GM23338 (cell line): Measurements from ENCODE around the gene ENOX1. TPM values are rescaled to one million over a fixed set of nuclear protein-coding genes. Genes with fewer than 3 reads are reported as not detected.

Source experiments
- ATAC-seq: fragments of 200-7000 bp; cut with Tn5 transposase; 3 replicates; pipeline ENCODE4 v1.9.1; 2020
- DNase-seq: peaks from one replicate; pipeline ENCODE4 v3.0.0-alpha.2; 2015; ENCODE audit warnings: low spot score
- H2AFZ ChIP-seq: fragments of 200-600 bp; sonication (generic); 2 replicates; pipeline ENCODE4 v1.8.0; 2016; ENCODE audit warnings: antibody characterized with exemption, mild to moderate bottlenecking, moderate library complexity
- H3F3A ChIP-seq: fragments of 200-600 bp; sonication (generic); replicated peaks from 2 replicates; pipeline ENCODE4 v1.8.0; 2017; ENCODE audit warnings: antibody characterized with exemption, mixed run types, low read depth
- H3K27ac ChIP-seq: fragments of 200-600 bp; sonication (generic); 2 replicates; pipeline ENCODE4 v1.6.1; 2016; ENCODE audit warnings: low read depth
- H3K27me3 ChIP-seq: fragments of 200-600 bp; sonication (generic); 2 replicates; pipeline ENCODE4 v1.8.0; 2016; ENCODE audit warnings: mild to moderate bottlenecking, mixed run types, moderate library complexity; ENCODE audit not compliant: insufficient read depth
- H3K36me3 ChIP-seq: fragments of 200-600 bp; sonication (generic); 2 replicates; pipeline ENCODE4 v1.8.0; 2016; ENCODE audit warnings: mild to moderate bottlenecking; ENCODE audit not compliant: insufficient read depth
- H3K4me1 ChIP-seq: fragments of 200-600 bp; sonication (generic); 2 replicates; pipeline ENCODE4 v1.8.0; 2016; ENCODE audit warnings: mild to moderate bottlenecking, moderate library complexity; ENCODE audit not compliant: insufficient read depth
- H3K4me2 ChIP-seq: fragments of 200-600 bp; sonication (generic); 2 replicates; pipeline ENCODE4 v1.7.1; 2017; ENCODE audit warnings: mixed run types
- H3K4me3 ChIP-seq: fragments of 200-600 bp; sonication (generic); 2 replicates; pipeline ENCODE4 v1.6.1; 2016; ENCODE audit warnings: mixed run types
- H3K79me2 ChIP-seq: fragments of 200-600 bp; sonication (generic); replicated peaks from 2 replicates; pipeline ENCODE4 v1.8.0; 2017; ENCODE audit warnings: mild to moderate bottlenecking; ENCODE audit not compliant: insufficient read depth
- H3K9me2 ChIP-seq: fragments of 200-600 bp; sonication (generic); 2 replicates; pipeline ENCODE4 v1.8.0; 2017; ENCODE audit not compliant: insufficient read depth
- H4K20me1 ChIP-seq: fragments of 200-600 bp; sonication (generic); replicated peaks from 2 replicates; pipeline ENCODE4 v1.8.0; 2017; ENCODE audit warnings: mild to moderate bottlenecking; ENCODE audit not compliant: insufficient read depth
- H3K27ac Mint-ChIP-seq: 2 replicates; pipeline ENCODE4 v1.8.0; 2020; ENCODE audit warnings: inconsistent platforms, mild to moderate bottlenecking, moderate library complexity, mixed read lengths
- H3K27me3 Mint-ChIP-seq: 3 replicates; pipeline ENCODE4 v1.8.0; 2022; ENCODE audit warnings: low read depth, mild to moderate bottlenecking, moderate library complexity, mixed read lengths, inconsistent platforms; ENCODE audit not compliant: insufficient read depth, poor library complexity
- H3K36me3 Mint-ChIP-seq: 3 replicates; pipeline ENCODE4 v1.8.0; 2021; ENCODE audit warnings: low read depth, mild to moderate bottlenecking, inconsistent platforms, moderate library complexity, mixed read lengths
- H3K4me1 Mint-ChIP-seq: 3 replicates; pipeline ENCODE4 v1.8.0; 2020; ENCODE audit warnings: mild to moderate bottlenecking, inconsistent platforms, mixed read lengths
- H3K4me3 Mint-ChIP-seq: 3 replicates; pipeline ENCODE4 v1.8.0; 2021; ENCODE audit warnings: moderate library complexity, mild to moderate bottlenecking, inconsistent platforms, mixed read lengths
- H3K9me3 Mint-ChIP-seq: 3 replicates; pipeline ENCODE4 v1.8.0; 2020; ENCODE audit warnings: moderate library complexity, mild to moderate bottlenecking, inconsistent platforms, mixed read lengths
- CREB1 ChIP-seq: fragments of 250-450 bp; sonication (Bioruptor Pico); IDR thresholded peaks from 2 replicates; pipeline ENCODE4 v1.5.0; 2020; ENCODE audit warnings: low read depth, mild to moderate bottlenecking, moderate library complexity
- CTCF ChIP-seq, 2 experiments: fragments of 200-600 bp in 1 of 2; sonication (generic) in 1 of 2; conservative IDR thresholded peaks; 2 replicates each; pipeline versions ENCODE4 v1.5.1 to v1.6.1; 2016 to 2017; ENCODE audit warnings: antibody characterized with exemption in 2 of 2, low read depth in 2 of 2, mild to moderate bottlenecking in 2 of 2, moderate library complexity in 1 of 2
- ETS1 ChIP-seq: IDR thresholded peaks from 2 replicates; pipeline ENCODE4 v1.6.1; 2016; ENCODE audit warnings: antibody characterized with exemption
- EZH2 ChIP-seq: fragments of 200-600 bp; sonication (generic); IDR thresholded peaks from one replicate; pipeline ENCODE4 v1.8.0; 2017; ENCODE audit warnings: antibody characterized with exemption, mild to moderate bottlenecking, low read depth; ENCODE audit not compliant: unreplicated experiment
- EZH2phosphoT487 ChIP-seq: fragments of 200-600 bp; sonication (generic); IDR thresholded peaks from one replicate; pipeline ENCODE4 v1.8.1; 2018; ENCODE audit warnings: antibody characterized with exemption; ENCODE audit not compliant: unreplicated experiment
- JUNB ChIP-seq: IDR thresholded peaks from one replicate; pipeline ENCODE4 v1.6.1; 2016; ENCODE audit warnings: antibody characterized with exemption; ENCODE audit not compliant: unreplicated experiment
- NANOG ChIP-seq: IDR thresholded peaks from 2 replicates; pipeline ENCODE4 v1.6.1; 2016; ENCODE audit warnings: antibody characterized with exemption, borderline replicate concordance
- POLR2AphosphoS5 ChIP-seq: IDR thresholded peaks from 2 replicates; pipeline ENCODE4 v1.6.1; 2016; ENCODE audit warnings: antibody characterized with exemption, low read depth
- REST ChIP-seq: IDR thresholded peaks from one replicate; pipeline ENCODE4 v1.6.1; 2018; ENCODE audit warnings: antibody characterized with exemption; ENCODE audit not compliant: unreplicated experiment
- STAT1 ChIP-seq: IDR thresholded peaks from one replicate; pipeline ENCODE4 v1.6.1; 2016; ENCODE audit warnings: antibody characterized with exemption; ENCODE audit not compliant: unreplicated experiment
- ZNF114 ChIP-seq: fragments of 250-450 bp; sonication (Bioruptor Pico); IDR thresholded peaks from 2 replicates; pipeline ENCODE4 v1.5.0; 2020; ENCODE audit warnings: mild to moderate bottlenecking, moderate library complexity
- ZNF331 ChIP-seq: fragments of 250-450 bp; sonication (Bioruptor Pico); IDR thresholded peaks from 2 replicates; pipeline ENCODE4 v1.5.0; 2020; ENCODE audit warnings: low read depth, mild to moderate bottlenecking, moderate library complexity
- ZNF462 ChIP-seq: fragments of 250-450 bp; sonication (Bioruptor Pico); IDR thresholded peaks from 2 replicates; pipeline ENCODE4 v1.5.0; 2020; ENCODE audit warnings: mild to moderate bottlenecking, moderate library complexity
- polyA plus RNA-seq: library from polyadenylated mRNA; unstranded; fragments of >200 nt; fragmentation: Nextera tagmentation; extraction: Ambion mirVana; gene quantifications from 2 replicates; pipeline ENCODE4 v1.2.1, GENCODE V29; 2016
- total RNA-seq: library from RNA; depleted of rRNA; stranded (reverse); fragments of >200 nt; shearing (Covaris generic); gene quantifications from 2 replicates; pipeline ENCODE4 v1.2.3, GENCODE V29; 2014

The ENOX1 gene
- total and polyA plus RNA-seq, 2 experiments from 2014 or later = 0.66 to 0.81 TPM

GRCh38 chr13:43297967-43298678 is 488.6 kb downstream of the ENOX1 start:
- H3K27me3 Mint-ChIP-seq = peaks cover 7% of the 10 kb centered on the region
- no peak overlapping the region for H3K27ac Mint-ChIP-seq
- H3F3A ChIP-seq = no peaks in the 10 kb centered on the region
- H3K27ac ChIP-seq = no peak overlapping the region
- DNase-seq (no peak), ATAC-seq (no peak; the same call in 2 of the 3 replicates)
- no peaks in the 10 kb centered on the region for H3K27me3 ChIP-seq
- no peaks in the 10 kb centered on the region for H4K20me1 ChIP-seq
- H3K9me3 Mint-ChIP-seq = no peaks in the 10 kb centered on the region
- H3K4me3 ChIP-seq = no peak overlapping the region
- H3K36me3 ChIP-seq = no peaks in the 10 kb centered on the region
- H3K9me2 ChIP-seq = peaks cover 3% of the 10 kb centered on the region; the same call in 1 of the 2 replicates
- 0 out of 2 replicates have a peak, but pooled peaks cover 8% of the 10 kb centered on the region for H3K4me1 ChIP-seq
- no peaks in the 10 kb centered on the region for H3K36me3 Mint-ChIP-seq
- H2AFZ ChIP-seq = no peak overlapping the region
- TF ChIP-seq REST (no peak), JUNB (no peak), ZNF114 (CRISPR knock-in tag) (no peak), ZNF331 (no peak), ZNF462 (no peak), CTCF (conservative IDR thresholded peaks at IDR 0.05; ENCODE audit: low read depth in 2 of 2) (no peak), POLR2AphosphoS5 (no peak), EZH2 (no peak), EZH2phosphoT487 (no peak), STAT1 (no peak), NANOG (no peak), ETS1 (no peak), CREB1 (CRISPR knock-in tag) (no peak)
- H3K4me1 Mint-ChIP-seq = peaks cover 19% of the 10 kb centered on the region
- no peaks in the 10 kb centered on the region for H3K79me2 ChIP-seq
- no peak overlapping the region for H3K4me2 ChIP-seq
- no peak overlapping the region for H3K4me3 Mint-ChIP-seq
